Nucleus accumbens (tissue), 56 donors: ENCODE measurements around the gene ADCY3.
"Not testable (repeated sequence)": the region's sequence is repeated elsewhere in the genome, so short reads cannot be mapped to it uniquely, and the experiment has no call there.

Experiments used
- DNase-seq, 56 donors: peaks; one replicate each; lab custom pipeline; 2025; lab: John Stamatoyannopoulos, UW

Gene ADCY3

GRCh38 chr2:24820598-24821432 is 99.2 kb downstream of the ADCY3 start:
- no peak for DNase-seq

DNA sequence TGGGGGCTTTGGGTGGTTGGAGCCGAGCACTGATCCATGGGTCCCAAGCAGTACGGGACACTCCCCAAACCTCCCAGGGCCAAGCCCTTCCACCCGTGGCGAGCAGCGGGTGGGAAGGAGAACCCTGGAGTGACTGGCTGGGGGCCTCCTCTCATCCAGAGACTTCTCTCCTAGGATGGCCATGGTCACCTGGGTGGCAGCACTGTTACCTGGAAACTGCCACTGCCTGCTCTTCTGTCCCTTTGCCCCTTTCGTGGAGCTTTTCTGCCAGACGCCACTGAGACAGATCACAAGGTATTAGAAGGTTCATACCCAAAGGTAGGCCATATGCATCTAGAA is 99.9 kb downstream of the ADCY3 start:
- DNase-seq: no peak

DNA sequence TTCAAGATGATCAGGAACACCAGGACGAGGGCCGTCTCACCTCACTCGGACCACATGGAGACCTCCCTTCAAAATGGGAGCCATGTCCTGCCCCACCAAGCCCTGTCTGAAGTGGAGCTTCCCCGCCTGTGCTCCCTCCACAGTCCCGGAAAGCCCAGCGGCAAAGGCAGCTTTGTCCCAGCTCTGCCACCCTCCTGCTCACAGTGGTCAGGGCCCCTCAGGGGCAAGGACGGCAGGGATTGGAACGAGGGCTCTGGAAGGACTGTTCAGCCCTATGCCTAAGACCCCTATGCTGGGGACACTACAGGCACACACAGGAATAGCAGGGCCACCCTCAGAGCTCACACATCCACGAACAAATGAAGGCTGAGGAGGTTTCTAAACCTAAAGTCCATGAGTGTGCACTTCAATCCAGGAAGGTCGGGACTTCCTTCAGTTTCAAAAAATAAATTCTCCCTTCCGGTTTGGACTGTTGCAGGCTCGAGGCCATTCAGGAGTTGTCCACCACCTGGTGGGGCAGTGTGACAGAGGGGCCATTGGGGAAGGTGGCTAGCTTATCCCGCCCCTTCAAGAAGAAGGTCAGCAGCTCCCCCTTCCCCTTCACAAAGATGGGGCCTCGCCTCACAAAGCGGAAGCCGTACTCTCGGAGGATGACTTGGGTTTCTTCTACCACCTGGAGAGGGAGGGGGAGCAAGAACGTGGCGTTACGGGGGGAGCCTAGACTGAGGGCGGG is 100.4 kb downstream of the ADCY3 start:
- DNase-seq: no peak

DNA sequence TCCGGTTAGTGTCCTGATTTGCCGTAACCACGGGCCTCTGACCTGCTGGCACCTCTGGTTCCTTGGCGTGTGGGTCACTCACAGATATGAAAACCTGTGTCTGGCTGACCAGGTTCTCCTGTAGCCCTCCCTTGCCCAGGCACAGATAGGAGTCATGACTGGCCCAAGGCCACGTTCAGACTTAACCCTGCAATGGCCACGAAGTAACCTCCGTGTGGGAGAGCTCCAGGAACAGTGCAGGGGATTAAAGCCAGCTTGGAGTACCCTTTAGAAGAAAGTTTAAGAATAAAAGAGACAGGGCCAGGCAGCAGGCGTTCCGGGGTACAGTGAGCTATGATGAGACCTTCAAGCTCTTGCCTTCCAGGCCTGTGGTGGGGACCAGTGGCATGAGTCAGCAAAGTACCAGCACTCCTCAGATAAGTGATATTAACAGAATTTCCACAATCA is 101.3 kb downstream of the ADCY3 start:
- DNase-seq: no peak

- DNase-seq: no peak
These were observed 103.2 kb downstream of the ADCY3 start for GRCh38 chr2:24816884-24817283.

GRCh38 chr2:24816404-24816803 is 103.6 kb downstream of the ADCY3 start:
- no peak for DNase-seq

DNA sequence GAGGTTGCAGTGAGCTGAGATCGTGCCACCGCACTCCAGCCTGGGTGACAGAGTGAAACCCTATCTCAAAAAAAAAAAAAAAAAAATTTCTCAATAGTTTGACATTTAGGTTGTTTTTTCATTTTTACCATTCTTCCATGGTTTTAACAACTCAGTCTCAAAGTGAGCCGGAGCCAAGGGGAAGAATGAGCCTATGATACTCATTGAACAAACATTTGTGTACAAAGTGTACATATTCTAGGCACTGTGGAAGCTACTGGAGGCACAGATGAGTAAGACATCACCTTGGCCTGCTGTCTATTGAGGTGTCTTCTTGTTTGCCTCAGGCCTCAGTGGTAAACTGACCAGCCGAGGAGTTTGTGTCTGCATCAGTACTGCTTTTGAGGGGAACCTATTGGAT is 104.9 kb downstream of the ADCY3 start:
- no peak for DNase-seq

DNA sequence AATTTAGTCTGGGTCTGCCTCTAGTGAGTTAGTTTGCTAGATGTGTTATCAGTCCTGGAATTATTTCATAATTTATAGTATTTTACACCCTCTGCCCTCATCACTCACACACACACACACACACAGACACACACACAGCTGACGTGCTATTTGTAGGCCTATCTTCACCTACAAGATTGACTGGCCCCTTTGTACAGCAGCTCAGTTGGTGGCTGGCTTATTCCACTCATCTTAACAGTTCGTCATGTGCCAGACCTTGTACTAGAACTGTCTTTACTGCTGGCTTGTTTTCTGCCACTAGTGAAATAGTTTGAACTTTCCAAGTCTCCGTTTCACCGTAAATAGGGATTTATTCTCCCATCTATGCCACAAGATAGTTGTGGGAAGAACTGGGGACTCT is 105.5 kb downstream of the ADCY3 start:
- no peak for DNase-seq

GRCh38 chr2:24813691-24814137 is 106.3 kb downstream of the ADCY3 start:
- DNase-seq: peak in 7 of 56 donors; percentile 21 to 63 (median 29)

GRCh38 chr2:24809316-24810007 is 110.6 kb downstream of the ADCY3 start:
- no peak for DNase-seq

GRCh38 chr2:24806661-24807036 is 113.4 kb downstream of the ADCY3 start:
- no peak for DNase-seq

- not testable (repeated sequence) for DNase-seq
These were observed 114.0 kb downstream of the ADCY3 start for GRCh38 chr2:24805811-24806660.

- DNase-seq: not testable (repeated sequence)
These were observed 119.5 kb downstream of the ADCY3 start for GRCh38 chr2:24800487-24800886.

GRCh38 chr2:24797644-24798043 is 122.4 kb downstream of the ADCY3 start:
- DNase-seq: no peak

- DNase-seq: peak in 1 of 56 donors; percentile 21
These were observed 126.1 kb downstream of the ADCY3 start for GRCh38 chr2:24793761-24794435.

- peak; percentile 71 to 100 (median 97) for DNase-seq
These were observed 126.9 kb downstream of the ADCY3 start, which contains the start of the genes CENPO and PTRHD1 for GRCh38 chr2:24792874-24793760. Gene CENPO (plus strand): TSS chr2:24793425. CDS start chr2:24793920, 495 bp downstream. Gene PTRHD1 (minus strand): TSS chr2:24793391. CDS start chr2:24793377, 14 bp downstream.

GRCh38 chr2:24792542-24792873 is 127.5 kb downstream of the ADCY3 start:
- no peak for DNase-seq

DNA sequence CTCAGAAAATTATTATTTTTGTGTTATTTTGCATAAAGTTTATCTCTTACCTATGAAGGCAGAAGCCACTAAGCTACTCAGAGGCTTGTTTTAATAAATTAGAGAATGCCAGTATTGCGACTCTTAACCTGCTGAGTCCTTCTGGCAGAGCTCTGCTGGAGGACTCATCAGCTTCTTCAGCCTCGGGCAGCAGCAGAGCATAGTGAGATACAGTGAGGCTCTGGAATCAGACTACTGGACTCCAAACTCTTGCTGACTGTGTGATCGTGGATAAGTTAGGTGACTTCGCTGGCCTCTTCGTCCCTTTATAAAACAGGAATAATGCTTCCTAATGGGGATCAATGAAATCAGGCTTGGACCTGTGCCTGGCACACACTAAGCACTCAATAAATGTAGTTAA is 128.6 kb downstream of the ADCY3 start:
- DNase-seq: no peak

GRCh38 chr2:24788816-24789215 is 131.2 kb downstream of the ADCY3 start:
- no peak for DNase-seq
